Bone marrow (tissue), 2 donors: ENCODE measurements around the gene OR10A4.
"Not testable (repeated sequence)": the region's sequence is repeated elsewhere in the genome, so short reads cannot be mapped to it uniquely, and the experiment has no call there.

Experiments
- DNase-seq, 2 donors: peaks; one replicate each; lab custom pipeline; 2025; lab: John Stamatoyannopoulos, UW

The OR10A4 gene

DNA sequence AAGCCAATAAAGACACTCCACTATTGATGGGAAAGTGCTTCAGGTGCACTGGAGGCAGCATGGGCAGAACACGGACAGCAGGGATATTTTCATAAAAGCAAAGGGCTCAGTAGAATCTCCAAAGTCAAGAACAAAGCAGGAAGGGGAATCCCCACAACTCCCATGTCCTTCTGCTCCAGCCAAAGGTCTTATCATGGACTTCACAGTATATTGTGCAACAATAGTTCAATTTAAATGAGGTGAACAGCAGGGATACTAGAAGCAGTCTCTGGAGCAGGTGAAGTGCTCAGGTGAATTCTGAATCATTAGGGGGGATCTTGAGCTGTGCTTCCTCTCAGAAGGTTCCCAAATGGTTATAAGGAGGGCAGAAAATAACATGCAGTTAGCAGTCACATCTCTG lies 22.5 kb downstream of the OR10A4 start:
- DNase-seq = no peak

DNA sequence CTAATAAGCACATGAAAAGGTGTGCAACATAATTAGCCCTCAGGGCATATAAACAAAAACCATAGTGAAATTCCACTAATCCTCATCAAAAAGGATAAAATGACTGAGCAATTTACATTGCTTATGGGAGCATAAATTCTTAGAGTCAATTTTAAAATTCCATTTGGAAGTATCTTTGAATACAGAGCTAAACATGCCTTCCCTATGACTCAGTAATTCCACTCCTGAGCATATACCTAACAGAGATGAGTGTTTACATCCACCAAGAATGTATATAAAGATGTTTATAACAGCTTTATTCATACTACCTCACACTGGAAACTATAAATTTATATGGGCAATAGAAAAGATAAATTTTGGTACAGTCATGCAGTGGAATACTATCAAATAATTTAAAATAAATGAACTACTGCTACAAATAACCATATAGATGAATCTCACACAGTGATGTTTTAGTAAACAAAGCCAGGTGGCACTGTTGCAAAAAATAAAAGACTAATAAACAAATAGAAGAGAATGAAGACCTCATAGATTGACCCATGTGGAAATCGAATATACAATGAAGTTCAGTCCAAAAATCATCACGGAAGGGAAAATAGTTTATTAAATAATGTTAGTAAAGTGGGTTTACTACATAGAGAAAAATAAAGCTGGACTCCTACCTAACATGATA lies 24.0 kb downstream of the OR10A4 start:
- no peak for DNase-seq

GRCh38 chr11:6904804-6905203 lies 28.4 kb downstream of the OR10A4 start:
- not testable (repeated sequence) for DNase-seq

DNA sequence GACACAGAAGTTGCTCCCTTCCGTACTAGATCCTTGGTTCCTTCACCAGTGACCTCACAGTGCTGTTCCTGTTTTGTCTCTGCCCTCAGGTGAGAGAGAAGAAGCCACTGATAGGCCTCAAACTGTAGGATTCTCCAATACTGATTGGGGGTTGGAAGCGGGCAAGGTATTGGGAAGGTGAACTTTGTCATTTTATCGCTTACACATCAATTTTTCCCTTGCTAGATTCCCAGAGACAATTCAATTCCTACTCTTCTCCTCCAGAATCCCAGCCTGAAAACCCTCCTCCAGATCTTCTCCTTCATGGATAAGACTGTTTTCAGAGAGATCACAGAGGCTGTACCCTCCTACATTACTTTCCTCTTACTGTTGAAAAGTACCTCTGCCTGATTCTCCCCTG lies 35.0 kb downstream of the OR10A4 start:
- no peak for DNase-seq

GRCh38 chr11:6911948-6912347 lies 35.5 kb downstream of the OR10A4 start:
- DNase-seq = no peak

DNA sequence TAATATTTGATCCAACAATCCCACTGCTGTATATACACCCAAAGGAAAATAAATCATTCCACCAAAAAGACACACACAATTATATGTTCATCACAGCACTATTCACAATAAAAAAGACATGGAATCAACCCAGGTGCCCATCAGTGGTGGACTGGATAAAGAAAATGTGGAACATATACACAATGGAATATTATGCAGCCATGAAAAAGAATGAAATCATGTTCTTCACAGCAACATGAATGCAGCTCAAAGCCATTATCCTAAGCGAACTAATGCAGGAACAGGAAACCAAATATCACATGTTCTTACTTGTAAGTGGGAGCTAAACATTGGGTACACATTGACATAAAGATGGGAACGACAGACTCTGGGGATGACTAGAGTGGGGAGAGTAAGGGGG lies 43.3 kb downstream of the OR10A4 start:
- no peak for DNase-seq

- DNase-seq = no peak
Measured at GRCh38 chr11:6920702-6921101, 44.3 kb downstream of the OR10A4 start, which contains the start of gene OR2D3. OR2D3 (plus strand) TSS chr11:6921002; CDS start chr11:6921002, 0 bp downstream.

DNA sequence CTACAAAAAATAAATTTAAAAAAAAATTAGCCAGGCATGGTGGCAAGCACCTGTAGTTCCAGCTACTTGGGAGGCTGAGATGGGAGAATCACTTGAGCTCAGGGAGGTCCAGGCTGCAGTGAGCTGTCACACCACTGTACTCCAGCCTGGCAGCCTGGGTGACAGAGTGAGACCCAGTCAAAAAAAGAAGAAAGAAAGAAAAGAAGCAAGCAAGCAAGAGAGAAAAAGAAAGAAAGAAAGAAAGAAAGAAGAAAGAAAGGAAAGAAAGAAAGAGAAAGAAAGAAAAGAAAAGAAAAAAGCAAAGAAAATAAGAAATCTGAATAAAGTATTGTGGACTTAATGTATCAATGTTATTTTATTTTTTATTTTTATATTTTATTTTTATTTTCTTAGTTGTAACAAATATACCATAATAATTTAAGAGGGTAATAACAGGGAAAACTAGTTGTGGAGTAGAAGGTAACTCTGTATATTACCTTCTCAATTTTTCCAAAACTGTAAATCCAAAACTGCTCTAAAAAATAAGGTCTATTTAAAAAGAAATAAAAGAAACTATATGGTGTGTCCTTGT lies 48.7 kb downstream of the OR10A4 start:
- DNase-seq = no peak

DNA sequence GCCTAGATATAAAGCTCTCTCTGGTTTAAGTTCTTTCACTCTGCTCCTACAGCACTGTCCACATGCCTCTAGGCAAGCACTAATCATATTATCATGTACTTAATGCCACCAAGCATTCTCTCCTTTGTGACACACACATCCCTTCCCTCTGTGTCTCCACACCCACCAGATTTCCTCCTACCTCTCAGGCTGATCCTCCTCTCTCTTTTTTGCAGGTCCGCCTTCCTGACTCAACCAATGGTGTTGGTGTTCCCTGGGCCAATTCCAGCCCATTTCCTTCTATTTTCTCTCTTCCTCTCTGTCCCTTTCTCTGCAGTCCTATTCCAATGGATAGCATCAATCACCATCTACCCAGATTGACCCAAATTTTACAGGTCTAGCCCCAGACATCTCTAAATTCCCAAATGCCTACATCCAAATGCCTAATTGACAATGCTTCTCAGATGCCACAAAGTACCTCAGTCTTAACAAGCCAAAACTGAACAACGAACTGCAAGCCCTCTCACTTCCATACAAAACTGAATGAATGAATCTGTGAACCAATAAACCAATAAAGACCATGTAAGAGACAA lies 49.3 kb downstream of the OR10A4 start:
- DNase-seq = no peak

DNA sequence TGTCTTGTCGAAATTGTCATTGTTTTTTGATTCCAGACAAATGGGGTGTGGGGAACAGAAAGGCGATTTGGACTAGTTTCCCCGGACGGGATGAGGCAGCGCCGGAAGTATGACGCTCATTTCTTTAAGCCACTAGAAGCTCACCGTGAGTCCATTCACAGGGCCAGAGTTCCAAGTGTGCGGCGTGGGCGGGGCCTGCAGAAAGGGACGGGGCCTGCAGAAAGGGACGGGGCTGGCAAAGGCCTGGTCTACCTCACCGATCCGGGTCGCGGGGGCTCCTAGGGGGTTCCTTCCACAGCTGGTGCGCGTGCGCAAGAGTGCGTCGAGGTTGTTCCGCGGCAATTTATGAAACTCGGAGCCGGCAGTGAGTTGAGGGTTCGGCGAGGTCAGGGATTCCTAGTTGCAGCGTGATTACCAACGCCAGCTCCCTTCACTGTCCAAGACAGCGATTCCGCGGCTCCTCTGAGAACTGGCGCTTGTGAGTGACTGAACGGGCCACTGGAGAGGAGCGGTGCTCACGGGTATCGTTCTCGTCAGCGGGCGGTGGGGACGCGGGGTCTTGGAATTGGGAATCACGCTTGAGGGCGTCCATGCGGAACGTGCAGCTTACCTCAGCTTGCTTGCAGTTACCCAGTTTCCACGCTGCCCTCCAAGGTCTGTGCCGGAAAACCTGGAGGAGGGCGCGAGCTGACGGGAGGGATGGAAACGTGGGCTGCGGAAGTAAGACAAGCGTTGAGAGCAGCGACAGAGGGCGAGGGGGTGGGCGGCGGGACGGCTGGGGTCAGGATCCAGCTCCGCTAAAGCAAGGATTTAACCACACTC lies 50.0 kb downstream of the OR10A4 start, which contains the start of gene ZNF215:
Gene ZNF215 (plus strand): TSS at position 219 of the 822 bp plus-strand sequence. CDS start 5,847 bp downstream, outside the sequence.
- DNase-seq = no peak

- no peak for DNase-seq
Measured at GRCh38 chr11:6927030-6927617, 50.7 kb downstream of the OR10A4 start.
